CD4-positive, alpha-beta T cell (primary cell): ENCODE results near the gene CPZ. TPM values are rescaled to one million over a fixed set of nuclear protein-coding genes. Genes with fewer than 3 reads are reported as not detected.

Source experiments
- ATAC-seq: fragments of 200-7000 bp; cut with Tn5 transposase; one replicate; pipeline ENCODE4 v1.10.0; 2022; ENCODE audit warnings: mild to moderate bottlenecking; ENCODE audit not compliant: poor library complexity
- CTCF ChIA-PET: fragments of 350-600 bp; sonication (Branson Sonifier 250); formaldehyde crosslinking; loops from one replicate; lab custom pipeline; 2021; ENCODE audit warnings: antibody characterized with exemption, inconsistent platforms; lab: Charles Lee
- POLR2A ChIA-PET: fragments of 350-600 bp; sonication (Branson Sonifier 250); formaldehyde crosslinking; loops from one replicate; lab custom pipeline; 2021; ENCODE audit warnings: antibody characterized with exemption, inconsistent platforms; lab: Charles Lee
- DNase-seq, 14 experiments: peaks; one replicate each; pipeline ENCODE4 v3.0.0-alpha.2; 2013 to 2020; ENCODE audit warnings: mixed read lengths in 2 of 14
- H3K27ac ChIP-seq, 2 donors: one replicate each; pipeline versions ENCODE4 v1.5.1 to v1.7.0; 2013; ENCODE audit warnings: low read length in 2 of 2, low read depth in 1 of 2, mild to moderate bottlenecking in 1 of 2
- H3K27me3 ChIP-seq, 2 experiments: 1 replicate in 1 of 2; 2 replicates in 1 of 2; pipeline versions ENCODE4 v1.6.1 to v1.7.0; 2013; ENCODE audit warnings: low read length in 2 of 2, control low read depth in 1 of 2, mild to moderate bottlenecking in 1 of 2, moderate library complexity in 1 of 2; ENCODE audit not compliant: insufficient read depth in 2 of 2, control insufficient read depth in 1 of 2
- H3K36me3 ChIP-seq: one replicate; pipeline ENCODE4 v1.6.1; 2013; ENCODE audit warnings: low read length, control low read depth; ENCODE audit not compliant: insufficient read depth
- H3K4me1 ChIP-seq: one replicate; pipeline ENCODE4 v1.6.1; 2013; ENCODE audit warnings: low read length, control low read depth; ENCODE audit not compliant: insufficient read depth
- H3K4me3 ChIP-seq: one replicate; pipeline ENCODE4 v1.5.1; 2013; ENCODE audit warnings: mild to moderate bottlenecking, low read length, moderate library complexity
- H3K9me3 ChIP-seq, 2 experiments: 1 replicate in 1 of 2; 2 replicates in 1 of 2; pipeline versions ENCODE4 v1.6.1 to v1.7.0; 2013; ENCODE audit warnings: low read length in 2 of 2, mild to moderate bottlenecking in 2 of 2, control low read depth in 1 of 2, moderate library complexity in 1 of 2; ENCODE audit not compliant: control insufficient read depth in 1 of 2, insufficient read depth in 1 of 2
- H3K27ac Mint-ChIP-seq: one replicate; pipeline ENCODE4 v1.8.0; 2020; ENCODE audit warnings: mixed read lengths
- H3K27me3 Mint-ChIP-seq: one replicate; pipeline ENCODE4 v1.8.0; 2021; ENCODE audit warnings: mixed read lengths
- H3K36me3 Mint-ChIP-seq: one replicate; pipeline ENCODE4 v1.8.0; 2021; ENCODE audit warnings: low read depth, mixed read lengths
- H3K4me1 Mint-ChIP-seq: one replicate; pipeline ENCODE4 v1.8.0; 2021; ENCODE audit warnings: low read depth, mixed read lengths
- H3K4me3 Mint-ChIP-seq: one replicate; pipeline ENCODE4 v1.8.0; 2020; ENCODE audit warnings: mild to moderate bottlenecking, mixed read lengths
- H3K9me3 Mint-ChIP-seq: one replicate; pipeline ENCODE4 v1.8.0; 2020; ENCODE audit warnings: mixed read lengths
- intact Hi-C, 2 experiments: fragments of 100-400 bp; cut with DNase I in 1 of 2; cut with micrococcal nuclease in 1 of 2; formaldehyde crosslinking; loops; one replicate each; pipeline versions ENCODE4 v1.15.1 to v1.9.0; 2023 to 2025; cut with DNase I, micrococcal nuclease
- total RNA-seq, 174 experiments: library from RNA in 2 of 174; stranded (reverse) in 2 of 174; gene quantifications; one replicate each; pipeline ENCODE4 v1.2.3 and lab custom pipeline; 2021 to 2026
- TF ChIP-seq, protein P1 (sequence below): fragments of 200-600 bp; IDR thresholded peaks from one replicate; pipeline ENCODE4 v1.8.0; 2022; ENCODE audit warnings: antibody characterized with exemption, mild to moderate bottlenecking

Gene CPZ
- total RNA-seq, 2 experiments from 2014 or later = not detected

DNA sequence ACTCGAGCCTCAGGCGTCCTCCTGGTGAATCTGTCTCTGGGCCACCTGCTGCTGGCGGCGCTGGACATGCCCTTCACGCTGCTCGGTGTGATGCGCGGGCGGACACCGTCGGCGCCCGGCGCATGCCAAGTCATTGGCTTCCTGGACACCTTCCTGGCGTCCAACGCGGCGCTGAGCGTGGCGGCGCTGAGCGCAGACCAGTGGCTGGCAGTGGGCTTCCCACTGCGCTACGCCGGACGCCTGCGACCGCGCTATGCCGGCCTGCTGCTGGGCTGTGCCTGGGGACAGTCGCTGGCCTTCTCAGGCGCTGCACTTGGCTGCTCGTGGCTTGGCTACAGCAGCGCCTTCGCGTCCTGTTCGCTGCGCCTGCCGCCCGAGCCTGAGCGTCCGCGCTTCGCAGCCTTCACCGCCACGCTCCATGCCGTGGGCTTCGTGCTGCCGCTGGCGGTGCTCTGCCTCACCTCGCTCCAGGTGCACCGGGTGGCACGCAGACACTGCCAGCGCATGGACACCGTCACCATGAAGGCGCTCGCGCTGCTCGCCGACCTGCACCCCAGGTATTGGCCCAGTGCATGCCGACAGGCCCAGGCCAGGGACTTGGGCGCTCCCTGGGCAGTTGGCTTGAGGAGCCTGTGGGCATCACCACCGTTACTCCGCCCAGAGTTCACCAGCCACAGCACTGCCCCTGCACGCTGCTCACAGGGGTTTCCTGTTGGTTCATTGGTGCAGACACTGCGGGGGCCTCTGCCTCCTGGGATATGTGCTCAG lies 11.3 kb upstream of the CPZ start:
- H3K36me3 Mint-ChIP-seq = no peaks in the 10 kb centered on the region
- no peak for ATAC-seq
- Histone ChIP-seq H3K27me3 (peaks cover 13 to 24% of the 10 kb centered on the region in 2 experiments), H3K9me3 (peaks cover 0 to 34% of the 10 kb centered on the region in 2 experiments), H3K27ac (no peak overlapping the region), H3K4me3 (no peak overlapping the region), H3K4me1 (no peaks in the 10 kb centered on the region), H3K36me3 (no peaks in the 10 kb centered on the region)
- CTCF ChIA-PET = no interaction called here
- H3K4me1 Mint-ChIP-seq = no peaks in the 10 kb centered on the region
- intact Hi-C loops = no loop called here
- POLR2A ChIA-PET = no interaction called here
- H3K9me3 Mint-ChIP-seq = no peaks in the 10 kb centered on the region
- peak in 1 of 14 experiments; percentile 25 for DNase-seq
- H3K27ac Mint-ChIP-seq = no peak overlapping the region
- TF ChIP-seq, protein P1, sequence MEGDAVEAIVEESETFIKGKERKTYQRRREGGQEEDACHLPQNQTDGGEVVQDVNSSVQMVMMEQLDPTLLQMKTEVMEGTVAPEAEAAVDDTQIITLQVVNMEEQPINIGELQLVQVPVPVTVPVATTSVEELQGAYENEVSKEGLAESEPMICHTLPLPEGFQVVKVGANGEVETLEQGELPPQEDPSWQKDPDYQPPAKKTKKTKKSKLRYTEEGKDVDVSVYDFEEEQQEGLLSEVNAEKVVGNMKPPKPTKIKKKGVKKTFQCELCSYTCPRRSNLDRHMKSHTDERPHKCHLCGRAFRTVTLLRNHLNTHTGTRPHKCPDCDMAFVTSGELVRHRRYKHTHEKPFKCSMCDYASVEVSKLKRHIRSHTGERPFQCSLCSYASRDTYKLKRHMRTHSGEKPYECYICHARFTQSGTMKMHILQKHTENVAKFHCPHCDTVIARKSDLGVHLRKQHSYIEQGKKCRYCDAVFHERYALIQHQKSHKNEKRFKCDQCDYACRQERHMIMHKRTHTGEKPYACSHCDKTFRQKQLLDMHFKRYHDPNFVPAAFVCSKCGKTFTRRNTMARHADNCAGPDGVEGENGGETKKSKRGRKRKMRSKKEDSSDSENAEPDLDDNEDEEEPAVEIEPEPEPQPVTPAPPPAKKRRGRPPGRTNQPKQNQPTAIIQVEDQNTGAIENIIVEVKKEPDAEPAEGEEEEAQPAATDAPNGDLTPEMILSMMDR = no peak
- H3K27me3 Mint-ChIP-seq = peaks cover 46% of the 10 kb centered on the region
- no peak overlapping the region for H3K4me3 Mint-ChIP-seq

DNA sequence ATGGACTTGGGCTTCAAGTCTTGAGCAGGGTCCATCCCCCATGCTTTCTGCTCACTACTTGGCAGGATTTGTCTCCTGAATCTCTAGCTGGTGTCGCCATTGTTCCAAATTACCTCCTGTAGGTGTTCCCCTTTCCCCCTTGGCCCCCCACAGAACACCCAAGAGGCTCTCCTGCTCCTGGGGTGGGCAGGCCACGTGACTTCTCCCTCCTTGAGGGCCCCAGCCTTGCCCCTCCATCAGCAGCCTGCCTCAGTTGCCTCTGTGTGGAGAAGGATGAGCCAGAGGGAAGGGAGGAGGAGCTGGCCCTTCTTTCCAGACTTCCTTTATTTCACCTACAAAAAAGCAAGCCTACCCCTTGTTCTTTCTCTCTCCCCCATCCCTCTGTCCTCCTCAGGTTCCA lies 10.5 kb upstream of the CPZ start:
- intact Hi-C loops = no loop called here
- no peak overlapping the region for H3K4me3 Mint-ChIP-seq

DNA sequence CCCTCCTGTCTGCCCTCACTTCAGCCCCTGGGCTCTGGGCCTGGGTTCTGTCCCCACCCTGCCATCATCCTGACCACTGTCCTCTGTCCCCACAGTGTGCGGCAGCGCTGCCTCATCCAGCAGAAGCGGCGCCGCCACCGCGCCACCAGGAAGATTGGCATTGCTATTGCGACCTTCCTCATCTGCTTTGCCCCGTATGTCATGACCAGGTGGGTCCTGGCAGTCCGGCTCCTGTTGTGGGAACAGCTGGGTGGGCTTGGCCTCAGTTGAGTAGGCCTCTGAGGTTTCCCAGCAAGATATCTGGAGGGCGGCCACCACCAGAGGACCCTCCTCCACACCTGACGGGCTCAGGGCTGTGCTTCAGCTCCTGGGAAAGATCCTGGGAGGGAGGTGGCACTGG lies 10.1 kb upstream of the CPZ start:
- TF ChIP-seq, protein P1 = no peak
- no peaks in the 10 kb centered on the region for H3K36me3 Mint-ChIP-seq
- ChIA-PET POLR2A (no interaction called here), CTCF (no interaction called here)
- Histone ChIP-seq H3K4me1 (no peaks in the 10 kb centered on the region), H3K27me3 (peaks cover 13 to 20% of the 10 kb centered on the region in 2 experiments), H3K4me3 (no peak overlapping the region), H3K9me3 (peaks cover 0 to 34% of the 10 kb centered on the region in 2 experiments), H3K27ac (no peak overlapping the region), H3K36me3 (no peaks in the 10 kb centered on the region)
- DNase-seq (peak in 1 of 14 experiments; percentile 26), ATAC-seq (no peak)
- intact Hi-C loops = no loop called here
- no peak overlapping the region for H3K27ac Mint-ChIP-seq
- no peak overlapping the region for H3K4me3 Mint-ChIP-seq
- H3K4me1 Mint-ChIP-seq = no peaks in the 10 kb centered on the region
- H3K27me3 Mint-ChIP-seq = peaks cover 43% of the 10 kb centered on the region
- H3K9me3 Mint-ChIP-seq = no peaks in the 10 kb centered on the region

More for the DNA sequence above, 10.5 kb upstream of the CPZ start:
- H3K9me3 ChIP-seq = peaks cover 0 to 34% of the 10 kb centered on the region in 2 experiments
- peak in 1 of 14 experiments; percentile 22 for DNase-seq
- H3K36me3 ChIP-seq = no peaks in the 10 kb centered on the region
- no peak overlapping the region for H3K27ac Mint-ChIP-seq
- POLR2A ChIA-PET = no interaction called here
- H3K27ac ChIP-seq = no peak overlapping the region
- no peaks in the 10 kb centered on the region for H3K4me1 ChIP-seq
- ATAC-seq = no peak
- TF ChIP-seq, protein P1 = no peak
- peaks cover 46% of the 10 kb centered on the region for H3K27me3 Mint-ChIP-seq
- H3K27me3 ChIP-seq = peaks cover 13 to 24% of the 10 kb centered on the region in 2 experiments
- no peak overlapping the region for H3K4me3 ChIP-seq
- no peaks in the 10 kb centered on the region for H3K4me1 Mint-ChIP-seq
- CTCF ChIA-PET = no interaction called here
- no peaks in the 10 kb centered on the region for H3K36me3 Mint-ChIP-seq
- no peaks in the 10 kb centered on the region for H3K9me3 Mint-ChIP-seq
